ENCODE results near the gene DISP3. TPM values are rescaled to one million over a fixed set of nuclear protein-coding genes. Genes with fewer than 3 reads are reported as not detected.

The DISP3 gene
- total and polyA plus RNA-seq, 2 of the 4 experiments (the other 2 are of a cell fraction), result 0.05 TPM; not detected in 1

DNA sequence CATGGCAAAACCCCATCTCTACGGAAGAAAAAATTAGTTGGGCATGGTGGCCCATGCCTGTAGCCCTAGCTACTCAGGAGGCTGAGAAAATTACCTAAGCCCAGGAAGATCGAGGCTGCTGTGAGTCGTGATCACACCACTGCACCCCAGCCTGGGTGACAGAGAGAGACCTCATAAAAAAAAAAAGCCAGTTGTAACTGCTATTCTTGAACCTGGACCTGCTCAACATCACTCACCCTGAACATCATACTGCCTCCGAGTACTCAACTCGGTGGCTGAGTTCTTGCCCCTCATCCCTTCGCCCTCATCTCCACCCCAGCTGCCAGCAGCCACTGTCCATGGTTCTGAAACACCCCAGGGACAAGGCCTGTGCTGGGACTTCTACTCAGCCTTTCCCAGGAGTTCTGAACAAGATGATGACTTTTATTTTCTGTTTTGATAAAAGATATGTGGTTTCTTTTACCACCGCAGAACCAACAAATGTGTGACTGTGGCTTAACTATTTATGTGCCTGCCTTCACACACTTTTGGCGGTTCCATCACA lies 5.4 kb upstream of the DISP3 start:
- Histone ChIP-seq H3K4me3 (ENCODE audit: insufficient read depth, low read depth, low read length) (no peak overlapping the region), H2AFZ (replicated peaks; ENCODE audit: low read length, poor library complexity) (no peak overlapping the region), H3K9me3 (ENCODE audit: control insufficient read depth, insufficient read depth, low read length) (no peaks in the 10 kb centered on the region), H3K4ac (ENCODE audit: low read depth, low read length) (no peak overlapping the region), H3K79me1 (ENCODE audit: low read depth in 1 of 2, low read length in 2 of 2) (no peaks in the 10 kb centered on the region), H3K4me1 (ENCODE audit: control insufficient read depth, insufficient read depth, low read length) (no peaks in the 10 kb centered on the region), H3K4me2 (ENCODE audit: low read depth, low read length) (no peak overlapping the region), H2BK15ac (ENCODE audit: low read depth, low read length) (no peak overlapping the region), H3K27ac (ENCODE audit: insufficient read depth, low read length) (no peak overlapping the region), H4K20me1 (ENCODE audit: insufficient read depth, low read length) (no peaks in the 10 kb centered on the region), H4K8ac (ENCODE audit: low read depth in 2 of 2, low read length in 2 of 2) (no peak overlapping the region), H4K5ac (ENCODE audit: low read depth, low read length) (no peak overlapping the region), H2AK9ac (replicated peaks; ENCODE audit: low read depth, low read length, poor library complexity) (no peak overlapping the region), H3K56ac (ENCODE audit: extremely low read depth, insufficient read depth, low read length) (no peak overlapping the region), H4K91ac (ENCODE audit: insufficient read depth, low read depth, low read length) (no peak overlapping the region), H2BK5ac (ENCODE audit: low read depth, low read length, poor library complexity, severe bottlenecking) (no peak overlapping the region), H2AK5ac (ENCODE audit: low read depth, low read length) (no peak overlapping the region), H2BK120ac (ENCODE audit: low read depth, low read length) (no peak overlapping the region), H3K9me1 (ENCODE audit: insufficient read depth, low read length) (no peaks in the 10 kb centered on the region), H3K27me3 (ENCODE audit: control insufficient read depth, insufficient read depth, low read length) (peaks cover 2% of the 10 kb centered on the region; the same call in 1 of the 2 replicates), H3K14ac (replicated peaks; ENCODE audit: low read depth, low read length) (no peak overlapping the region), H3K18ac (ENCODE audit: low read depth, low read length) (no peak overlapping the region), H2BK20ac (ENCODE audit: low read depth, low read length) (no peak overlapping the region), H3K23ac (ENCODE audit: low read depth, low read length) (no peak overlapping the region), H3K36me3 (ENCODE audit: control insufficient read depth, insufficient read depth, low read length) (no peaks in the 10 kb centered on the region), H3K9ac (ENCODE audit: low read depth, low read length) (no peak overlapping the region)
- no peak for ATAC-seq (ENCODE audit: low read depth)
- POLR2A ChIA-PET (ENCODE audit: unreplicated experiment), result no interaction called here
- TF ChIP-seq MAFK (IDR thresholded peaks at IDR 0.05; ENCODE audit: low read depth, low read length), result no peak
- TF ChIP-seq POLR2A (IDR thresholded peaks at IDR 0.05; ENCODE audit: low read depth, low read length), result no peak
- TF ChIP-seq, protein P1, sequence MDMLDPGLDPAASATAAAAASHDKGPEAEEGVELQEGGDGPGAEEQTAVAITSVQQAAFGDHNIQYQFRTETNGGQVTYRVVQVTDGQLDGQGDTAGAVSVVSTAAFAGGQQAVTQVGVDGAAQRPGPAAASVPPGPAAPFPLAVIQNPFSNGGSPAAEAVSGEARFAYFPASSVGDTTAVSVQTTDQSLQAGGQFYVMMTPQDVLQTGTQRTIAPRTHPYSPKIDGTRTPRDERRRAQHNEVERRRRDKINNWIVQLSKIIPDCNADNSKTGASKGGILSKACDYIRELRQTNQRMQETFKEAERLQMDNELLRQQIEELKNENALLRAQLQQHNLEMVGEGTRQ (IDR thresholded peaks at IDR 0.05; ENCODE audit: low read depth, low read length), result no peak
- TF ChIP-seq ELK1 (IDR thresholded peaks at IDR 0.05; ENCODE audit: borderline replicate concordance, low read depth, low read length), result no peak
- TF ChIP-seq SMC3 (IDR thresholded peaks at IDR 0.05; ENCODE audit: low read depth, low read length), result no peak
- no peak for TF ChIP-seq CEBPB (IDR thresholded peaks at IDR 0.05; ENCODE audit: low read depth, low read length)
- no peak for TF ChIP-seq RFX5 (IDR thresholded peaks at IDR 0.05; ENCODE audit: low read depth, low read length)
- no peak for TF ChIP-seq RCOR1 (IDR thresholded peaks at IDR 0.05; ENCODE audit: insufficient replicate concordance, low read length)
- no peak for TF ChIP-seq NFE2L2 (IDR thresholded peaks at IDR 0.05; ENCODE audit: low read depth, low read length)
- TF ChIP-seq CHD1 (IDR thresholded peaks at IDR 0.05; ENCODE audit: low read depth, low read length), result no peak
- no peak for TF ChIP-seq MXI1 (IDR thresholded peaks at IDR 0.05; ENCODE audit: borderline replicate concordance, low read depth, low read length)
- TF ChIP-seq FOS (IDR thresholded peaks at IDR 0.05; ENCODE audit: low read depth, low read length), result no peak
- no peak for TF ChIP-seq MAZ (IDR thresholded peaks at IDR 0.05; ENCODE audit: borderline replicate concordance, low read depth, low read length)
- no peak for TF ChIP-seq BHLHE40 (IDR thresholded peaks at IDR 0.05; ENCODE audit: low read depth, low read length)
- TF ChIP-seq RAD21 (IDR thresholded peaks at IDR 0.05; ENCODE audit: low read length), result no peak
- no peak for TF ChIP-seq CTCF (conservative IDR thresholded peaks at IDR 0.05; ENCODE audit: low read depth, low read length)
- CTCF ChIA-PET, result no interaction called here
- no TSS peak for BruUV-seq (replicated peaks)
- in situ Hi-C loops (cut with MboI; ENCODE audit: low sequenced_read_pairs) (no loop called here), dilution Hi-C loops (cut with HindIII; ENCODE audit: low sequenced_read_pairs, unreplicated experiment) (no loop called here), intact Hi-C loops (cut with micrococcal nuclease) (loop anchor here (10.0 kb wide), 1 partner anchor 209 kb away; the partner anchor contains the start of gene MTOR)
- 60% methylated on average over 3 of the region's 8 CpGs; no CpG with 5 or more reads in 1 of the 2 experiments for WGBS, 2 experiments (ENCODE audit: extremely low coverage in 2 of 2, insufficient read length in 1 of 2)
- DNase-seq, result peak; percentile 5

Measured in IMR-90 (cell line).